Globus pallidus (tissue), 1 donor: ENCODE results near the gene EFS.
"Not testable (repeated sequence)": the region's sequence is repeated elsewhere in the genome, so short reads cannot be mapped to it uniquely, and the experiment has no call there.

Source experiments
- DNase-seq: peaks from one replicate; pipeline ENCODE4 v3.0.0-alpha.2; 2015; ENCODE audit warnings: low spot score

Gene EFS

DNA sequence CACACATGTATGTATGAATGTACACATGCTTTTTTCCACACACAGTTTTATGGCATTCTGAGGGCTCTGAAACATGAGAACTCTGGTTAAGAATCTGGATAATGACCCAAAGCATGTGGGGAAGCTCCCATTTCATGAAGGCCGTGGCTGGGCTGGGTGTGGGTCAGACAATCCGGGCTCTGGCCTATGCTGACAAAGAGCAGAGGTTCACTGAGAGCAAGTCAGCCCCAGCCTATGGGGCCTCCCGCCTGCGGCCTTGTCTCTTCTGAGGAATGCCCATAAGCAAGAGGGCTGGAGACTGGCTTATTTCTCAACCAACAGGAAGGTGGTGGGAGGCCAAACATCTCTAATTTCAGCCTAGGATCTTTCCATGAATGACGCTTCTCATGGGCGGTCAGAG, 34.6 kb upstream of the EFS start:
- DNase-seq = no peak

DNA sequence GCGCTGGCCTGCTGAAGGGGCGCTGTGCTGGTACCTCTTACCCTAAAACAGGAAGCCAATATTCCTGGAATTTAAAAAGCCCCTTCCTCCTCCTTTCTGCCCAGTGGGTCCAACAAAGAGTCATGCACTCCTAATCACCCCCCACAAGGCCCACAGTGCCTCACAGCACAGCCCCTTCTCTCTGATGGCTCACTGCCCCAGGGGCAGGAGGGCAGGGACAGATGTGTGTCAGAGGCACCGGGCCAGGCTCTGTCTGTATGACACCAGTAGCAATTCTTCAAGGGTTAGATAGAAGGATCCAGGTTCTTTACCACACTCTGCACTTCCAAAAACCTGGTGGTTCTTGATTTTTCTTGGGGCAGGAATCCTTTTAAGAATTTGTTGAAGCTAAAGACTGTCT, 34.2 kb upstream of the EFS start:
- no peak for DNase-seq

DNA sequence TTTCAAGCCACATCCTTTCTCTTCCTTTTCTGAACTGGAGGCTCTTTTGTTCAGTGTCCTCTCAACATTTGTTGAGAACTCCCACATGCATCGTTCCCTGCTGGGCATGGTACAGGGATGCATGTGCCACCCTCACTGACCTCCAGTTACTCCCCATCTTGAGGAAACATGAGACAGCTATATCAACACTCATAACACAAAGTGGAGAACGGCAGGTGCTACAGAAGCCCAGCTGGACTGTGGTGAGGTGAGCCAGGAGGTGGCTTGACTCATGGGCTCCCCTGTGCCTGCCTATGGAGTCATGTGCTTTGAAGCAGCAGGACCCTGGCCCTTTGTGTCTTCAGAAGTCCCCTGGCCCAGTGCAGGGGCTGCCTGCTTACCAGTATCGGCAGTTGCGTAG, 33.4 kb upstream of the EFS start:
- DNase-seq = no peak

- DNase-seq = no peak
These were observed 31.9 kb upstream of the EFS start for GRCh38 chr14:23396781-23397407.

- DNase-seq = no peak
These were observed 31.2 kb upstream of the EFS start for GRCh38 chr14:23396126-23396525.

GRCh38 chr14:23392613-23393012, 27.6 kb upstream of the EFS start:
- no peak for DNase-seq

- DNase-seq = not testable (repeated sequence)
These were observed 24.9 kb upstream of the EFS start for GRCh38 chr14:23389871-23390270.

GRCh38 chr14:23389396-23389795, 24.4 kb upstream of the EFS start:
- no peak for DNase-seq

DNA sequence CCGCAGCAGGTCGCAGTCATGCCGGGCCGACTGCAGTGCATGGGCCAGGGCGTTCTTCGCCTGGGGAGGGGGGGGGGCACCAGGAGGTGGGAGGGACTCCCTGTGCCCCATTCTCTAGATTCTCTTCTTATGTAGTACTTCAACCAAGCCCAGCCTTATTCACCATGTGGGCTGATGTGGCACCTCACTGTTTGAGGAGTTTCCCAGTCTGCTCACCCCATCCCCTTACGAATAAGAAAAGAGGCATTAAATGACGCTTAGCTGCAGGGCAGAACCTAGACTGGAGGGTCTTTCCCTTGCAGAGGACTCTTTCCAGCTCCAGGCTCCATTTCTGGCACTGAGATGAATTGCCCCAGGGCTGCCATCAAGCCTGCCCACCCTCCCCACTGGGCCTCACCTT, 24.0 kb upstream of the EFS start:
- no peak for DNase-seq

DNA sequence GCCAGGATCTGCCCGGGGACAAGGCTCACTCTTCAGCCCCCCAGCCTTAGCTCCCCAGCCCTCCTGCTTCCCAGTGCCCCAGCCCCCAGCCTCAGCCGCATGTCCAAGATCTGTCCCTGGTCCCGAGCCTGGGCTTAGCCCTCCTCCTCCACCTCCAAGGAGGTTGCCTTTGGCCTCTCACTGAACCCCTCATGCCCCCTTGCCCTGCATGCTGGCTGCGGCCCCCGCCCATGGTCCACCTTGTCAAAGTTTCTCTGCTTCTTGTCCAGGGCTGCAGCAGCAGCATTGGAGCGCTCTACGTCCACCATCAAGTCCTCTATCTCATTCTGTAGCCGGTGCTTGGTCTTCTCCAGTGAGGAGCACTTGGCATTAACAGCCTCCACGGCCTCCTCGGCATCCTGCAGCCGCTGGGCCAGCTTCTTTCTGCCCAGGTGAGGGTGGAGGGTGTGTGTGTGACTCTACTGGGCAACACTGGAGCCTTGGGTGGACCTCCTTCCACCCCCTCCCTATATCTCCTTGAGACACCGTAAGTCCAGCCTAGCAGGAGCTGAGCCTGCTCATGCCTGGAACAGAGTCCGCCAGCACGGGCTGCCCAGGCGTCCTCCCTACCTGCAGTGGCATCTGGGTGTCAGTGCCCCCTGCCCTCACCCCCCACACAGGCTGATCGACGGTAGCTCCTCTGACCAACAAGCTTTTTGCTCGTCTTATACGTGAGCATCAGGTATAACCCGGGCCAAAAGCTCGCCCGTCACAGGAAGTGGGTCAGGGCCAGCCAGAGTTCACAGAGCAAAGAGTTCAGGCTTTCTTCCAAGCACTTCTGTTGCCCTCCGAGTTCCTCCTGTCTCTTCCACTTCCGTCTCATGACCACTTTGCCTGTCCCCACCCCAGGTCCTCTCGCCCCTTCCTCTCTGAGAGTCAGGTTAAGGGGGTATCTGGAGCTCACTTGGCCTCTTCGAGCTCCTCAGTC, 23.2 kb upstream of the EFS start:
- no peak for DNase-seq

DNA sequence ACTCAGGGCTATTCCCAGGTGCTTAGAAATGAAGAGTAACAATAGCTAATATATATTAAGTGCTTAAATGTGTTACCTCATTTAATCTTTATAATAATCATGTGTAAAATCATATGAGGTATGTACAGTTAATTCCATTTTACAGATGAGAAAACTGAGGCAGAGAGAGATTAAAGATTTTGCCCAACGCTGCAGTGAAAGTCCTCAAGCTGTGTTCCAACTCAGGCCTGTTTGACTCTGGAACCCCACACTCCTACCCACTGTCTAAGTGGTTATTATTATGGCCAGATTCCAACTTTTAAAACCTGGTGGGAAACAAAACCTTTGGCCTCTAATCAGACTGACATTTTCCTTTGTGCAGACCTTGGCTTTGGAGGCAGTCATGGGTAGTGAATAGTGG, 22.0 kb upstream of the EFS start:
- no peak for DNase-seq

GRCh38 chr14:23386266-23386657, 21.3 kb upstream of the EFS start:
- not testable (repeated sequence) for DNase-seq

DNA sequence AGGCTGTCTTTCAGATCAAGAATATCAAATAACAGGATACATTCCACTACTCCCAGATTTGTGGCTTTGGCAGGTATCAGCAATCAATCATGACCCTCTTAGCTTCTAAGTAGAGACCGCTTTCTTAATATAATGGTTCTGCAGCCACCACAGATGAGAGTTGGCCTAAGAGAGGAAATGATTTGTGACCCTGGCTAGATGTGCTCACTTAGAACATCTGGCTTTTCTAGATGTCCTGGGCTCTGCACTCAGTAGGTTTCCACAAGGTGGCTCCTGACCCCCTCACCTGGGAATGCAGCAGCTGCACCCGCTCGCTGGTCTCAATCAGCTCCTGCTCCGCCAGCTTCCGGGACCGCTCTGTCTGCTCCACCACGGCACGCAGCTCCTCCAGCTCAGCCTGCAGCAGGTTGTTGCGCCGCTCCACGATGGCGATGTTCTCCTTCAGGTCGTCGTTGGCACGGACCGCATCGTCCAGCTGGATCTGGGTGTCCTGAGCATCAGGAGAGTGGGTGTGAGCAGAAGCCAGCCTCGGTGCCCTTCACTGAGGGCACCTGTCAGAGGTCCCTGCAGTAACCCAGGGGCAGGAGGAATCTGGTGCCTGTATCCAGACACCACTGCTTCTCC, 20.8 kb upstream of the EFS start:
- no peak for DNase-seq

- DNase-seq = no peak
These were observed 20.3 kb upstream of the EFS start for GRCh38 chr14:23385244-23385641.

DNA sequence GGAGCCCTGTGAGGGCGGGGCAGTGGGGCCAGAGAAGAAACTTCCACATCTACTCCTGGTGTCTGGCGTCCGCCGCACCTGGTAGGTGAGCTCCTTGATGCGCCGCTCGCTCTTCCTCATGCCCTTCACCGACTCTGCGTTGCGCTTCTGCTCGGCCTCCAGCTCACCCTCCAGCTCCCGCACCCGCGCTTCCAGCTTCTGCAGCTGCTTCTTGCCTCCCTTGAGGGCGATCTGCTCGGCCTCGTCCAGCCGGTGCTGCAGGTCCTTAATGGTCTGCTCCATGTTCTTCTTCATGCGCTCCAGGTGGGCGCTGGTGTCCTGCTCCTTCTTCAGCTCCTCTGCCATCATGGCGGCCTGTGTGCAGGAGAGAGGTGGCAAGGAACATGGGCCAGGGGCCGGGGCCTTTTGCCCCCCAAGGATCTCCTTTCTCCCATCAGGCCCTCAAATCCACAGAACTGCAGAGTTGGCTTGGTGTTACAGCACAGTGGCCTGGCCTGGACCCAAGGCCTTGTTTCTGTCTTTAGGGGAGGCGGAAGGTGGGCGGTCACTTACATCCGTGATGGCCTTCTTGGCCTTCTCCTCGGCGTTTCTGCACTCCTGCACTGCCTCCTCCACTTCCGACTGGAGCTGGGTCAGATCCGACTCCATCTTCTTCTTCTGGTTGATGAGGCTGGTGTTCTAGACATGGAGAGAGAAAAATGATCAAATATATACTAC, 19.6 kb upstream of the EFS start:
- DNase-seq = no peak

GRCh38 chr14:23382731-23383440, 17.9 kb upstream of the EFS start:
- DNase-seq = no peak

GRCh38 chr14:23382276-23382675, 17.3 kb upstream of the EFS start:
- no peak for DNase-seq

GRCh38 chr14:23381871-23382270, 16.9 kb upstream of the EFS start:
- no peak for DNase-seq

DNA sequence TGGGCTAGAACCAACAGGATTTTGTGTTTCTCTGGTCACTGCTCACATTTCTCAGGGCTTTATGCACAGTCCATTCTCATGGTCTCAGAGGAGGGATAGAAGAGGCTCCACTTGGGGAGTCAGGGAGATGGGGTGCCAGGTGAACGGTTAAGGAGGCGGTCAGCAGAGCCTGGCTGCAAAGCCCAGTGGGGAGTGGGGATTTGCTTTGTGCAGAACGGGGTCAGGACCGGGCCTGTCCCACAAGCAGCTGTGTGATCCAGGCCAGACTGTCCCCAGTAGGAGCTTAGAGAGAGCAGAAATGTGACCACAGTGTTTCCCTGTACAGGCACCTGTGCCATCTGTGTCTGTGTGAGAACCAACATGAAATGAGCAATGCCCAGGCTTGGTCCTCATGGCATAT, 16.0 kb upstream of the EFS start:
- DNase-seq = no peak

DNA sequence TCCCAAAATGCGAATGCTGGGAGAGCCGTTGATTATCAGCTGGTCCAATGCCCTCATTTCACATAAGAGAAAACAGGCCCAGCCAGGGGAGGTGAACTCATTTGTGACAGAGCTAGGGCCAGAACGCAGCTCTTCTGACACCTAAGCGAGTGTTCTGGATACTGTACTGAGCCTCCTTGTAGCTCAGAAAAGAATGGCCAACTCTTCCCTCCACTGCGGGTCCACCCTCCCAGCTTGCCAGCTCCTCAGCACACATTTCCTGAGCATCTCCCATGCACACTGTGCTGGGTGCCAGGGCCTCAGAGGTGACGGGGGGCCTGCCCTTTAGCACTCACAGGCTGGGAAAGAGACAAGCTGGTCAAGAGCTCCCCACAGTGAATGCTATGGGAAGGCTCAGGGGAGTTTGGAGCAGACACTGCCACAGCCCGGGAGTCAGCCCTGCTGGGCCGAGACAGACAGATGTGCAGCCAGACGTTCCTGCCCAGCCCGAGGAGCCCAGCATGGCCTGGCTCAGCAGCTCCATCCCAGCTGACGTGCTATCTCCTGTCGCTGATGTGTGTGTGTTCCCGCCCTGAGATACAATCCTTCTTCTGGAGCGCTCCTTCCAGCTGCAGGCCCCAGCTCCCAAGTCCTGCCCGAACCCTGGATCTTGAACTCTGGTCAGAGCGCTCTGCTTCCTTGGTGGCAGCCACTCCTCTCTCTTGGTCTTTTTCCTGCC, 15.4 kb upstream of the EFS start:
- peak; percentile 24 for DNase-seq
